ENCODE measurements around the gene GRIK1.

The GRIK1 gene

DNA sequence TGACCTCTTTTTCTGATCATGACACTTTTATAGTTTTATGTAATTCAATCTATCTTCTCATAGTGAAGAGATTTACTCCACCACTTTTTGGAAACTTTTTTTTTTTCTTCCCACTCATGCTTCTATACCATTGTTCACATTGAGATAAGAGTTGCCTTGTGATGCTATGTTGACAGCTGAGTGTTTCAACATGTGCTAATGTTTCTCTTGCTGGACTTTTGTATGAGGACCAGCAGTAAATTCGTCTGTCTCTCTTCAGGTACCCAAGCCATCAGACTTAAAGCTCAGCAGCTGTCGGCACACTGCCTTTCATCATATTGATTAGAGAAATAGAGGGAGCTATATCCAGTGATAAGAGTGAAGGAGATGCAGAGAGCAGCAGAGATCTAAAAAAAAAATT lies 227.0 kb downstream of the GRIK1 start:
- H3K27ac ChIP-seq, result no peak overlapping the region
- TF ChIP-seq CTCF (conservative IDR thresholded peaks at IDR 0.05), result no peak

DNA sequence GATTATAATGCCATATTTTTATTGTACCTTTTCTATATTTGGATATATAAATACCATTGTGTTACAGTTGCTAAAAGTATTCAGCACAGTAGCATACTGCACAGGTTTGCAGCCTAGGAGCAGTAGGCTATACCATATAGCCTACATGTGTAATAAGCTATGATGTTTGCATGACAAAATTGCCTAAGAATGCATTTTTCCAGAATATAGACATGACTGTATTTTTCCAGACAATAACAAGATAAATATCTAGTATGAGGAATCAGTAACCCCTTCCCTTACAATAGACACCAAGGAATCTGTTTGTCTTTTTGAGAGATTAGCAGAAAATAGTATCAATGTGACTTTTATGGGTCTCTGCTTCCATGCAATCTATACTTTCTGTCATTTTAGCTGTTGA lies 228.6 kb downstream of the GRIK1 start:
- no peak overlapping the region for H3K27ac ChIP-seq
- TF ChIP-seq CTCF (conservative IDR thresholded peaks at IDR 0.05), result no peak

DNA sequence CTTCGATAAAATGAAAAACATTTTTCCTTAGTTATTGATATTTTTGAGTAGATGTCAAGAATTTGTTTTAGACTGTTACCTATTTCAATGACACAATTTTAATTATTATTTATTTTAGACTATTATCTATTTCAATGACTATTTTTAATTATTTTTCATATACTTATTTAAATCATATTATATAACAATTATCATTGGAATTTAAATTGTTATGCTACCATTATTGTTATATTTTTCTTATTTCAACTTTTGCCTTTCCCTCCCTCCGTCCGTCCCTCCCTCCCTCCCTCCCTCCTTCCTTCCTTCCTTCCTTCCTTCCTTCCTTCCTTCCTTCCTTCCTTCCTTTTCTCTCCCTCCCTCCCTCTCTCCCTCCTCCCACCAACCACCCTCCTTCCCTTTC lies 229.3 kb downstream of the GRIK1 start:
- H3K27ac ChIP-seq, result no peak overlapping the region
- TF ChIP-seq CTCF (conservative IDR thresholded peaks at IDR 0.05), result no peak

- no peak overlapping the region for H3K27ac ChIP-seq
- no peak for TF ChIP-seq CTCF (conservative IDR thresholded peaks at IDR 0.05)
Observed at GRCh38 chr21:29708401-29708800, 231.4 kb downstream of the GRIK1 start.

DNA sequence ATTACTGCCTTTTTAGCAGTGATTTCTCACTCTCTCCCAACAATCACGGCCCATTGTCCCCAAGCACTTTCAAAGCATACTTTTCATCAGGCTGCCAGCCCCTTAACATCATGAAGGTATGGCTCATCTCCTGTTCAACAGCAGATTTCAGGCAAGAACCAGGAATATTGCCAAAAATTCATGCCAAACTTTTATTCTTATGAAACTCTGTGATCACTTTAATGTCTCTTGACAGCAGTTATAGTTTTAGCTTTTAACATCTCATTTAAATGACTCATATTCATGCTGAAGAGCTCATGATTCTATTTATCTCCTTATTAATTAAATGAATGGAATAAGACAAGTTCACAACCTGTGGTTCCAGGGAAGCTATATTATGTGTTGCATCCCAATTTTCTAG lies 235.1 kb downstream of the GRIK1 start:
- no peak overlapping the region for H3K27ac ChIP-seq
- TF ChIP-seq CTCF (conservative IDR thresholded peaks at IDR 0.05), result no peak

GRCh38 chr21:29701676-29702075 lies 238.1 kb downstream of the GRIK1 start:
- no peak for TF ChIP-seq CTCF (conservative IDR thresholded peaks at IDR 0.05)
- no peak overlapping the region for H3K27ac ChIP-seq

- TF ChIP-seq CTCF (conservative IDR thresholded peaks at IDR 0.05), result no peak
- H3K27ac ChIP-seq, result no peak overlapping the region
Observed at GRCh38 chr21:29697555-29698193, 242.1 kb downstream of the GRIK1 start.

All from VCaP (cell line).